Keratinocyte (primary cell): ENCODE results near the gene CCDC3. TPM values are rescaled to one million over a fixed set of nuclear protein-coding genes. Genes with fewer than 3 reads are reported as not detected.

ENCODE experiments used
- DNase-seq: peaks from one replicate; pipeline ENCODE4 v3.0.0-alpha.2; 2011; ENCODE audit warnings: low read depth, missing footprints, low spot score
- FAIRE-seq: peaks from 2 replicates; lab custom pipeline; 2011; peaks lifted over from hg19 to GRCh38; lab: Jason Lieb, UNC
- H2AFZ ChIP-seq: 2 replicates; pipeline ENCODE4 v1.6.0; 2012; ENCODE audit warnings: low read length, control low read depth, inconsistent platforms; ENCODE audit not compliant: control insufficient read depth
- H3K27ac ChIP-seq: 2 replicates; pipeline ENCODE4 v1.5.1; 2011; ENCODE audit warnings: low read length; ENCODE audit not compliant: control insufficient read depth, insufficient read depth
- H3K27me3 ChIP-seq: 3 replicates; pipeline ENCODE4 v1.6.0; 2011; ENCODE audit warnings: low read length; ENCODE audit not compliant: control insufficient read depth, insufficient read depth; ENCODE audit errors: extremely low read depth
- H3K36me3 ChIP-seq, 2 experiments: 2 replicates in 1 of 2; 3 replicates in 1 of 2; pipeline ENCODE4 v1.5.1; 2011; ENCODE audit warnings: low read length in 2 of 2, mild to moderate bottlenecking in 1 of 2; ENCODE audit not compliant: control insufficient read depth in 2 of 2, insufficient read depth in 2 of 2; ENCODE audit errors: extremely low read depth in 1 of 2
- H3K4me1 ChIP-seq: 3 replicates; pipeline ENCODE4 v1.5.1; 2011; ENCODE audit warnings: low read length; ENCODE audit not compliant: control insufficient read depth, insufficient read depth; ENCODE audit errors: extremely low read depth
- H3K4me2 ChIP-seq: 3 replicates; pipeline ENCODE4 v1.6.0; 2011; ENCODE audit warnings: low read depth, low read length; ENCODE audit not compliant: control insufficient read depth, insufficient read depth; ENCODE audit errors: extremely low read depth
- H3K4me3 ChIP-seq, 3 experiments: fragments of 200-600 bp in 1 of 3; sonication (generic) in 1 of 3; 2 replicates in 2 of 3; 3 replicates in 1 of 3; pipeline ENCODE4 v1.5.1; 2011 to 2016; ENCODE audit warnings: low read length in 3 of 3, mild to moderate bottlenecking in 3 of 3, control low read depth in 2 of 3, inconsistent platforms in 1 of 3, low read depth in 1 of 3, mixed read lengths in 1 of 3, mixed run types in 1 of 3, moderate library complexity in 1 of 3; ENCODE audit not compliant: control insufficient read depth in 2 of 3, insufficient read depth in 2 of 3; ENCODE audit errors: extremely low read depth in 1 of 3
- H3K79me2 ChIP-seq: 2 replicates; pipeline ENCODE4 v1.6.0; 2012; ENCODE audit warnings: low read length; ENCODE audit not compliant: control insufficient read depth, insufficient read depth
- H3K9ac ChIP-seq: 3 replicates; pipeline ENCODE4 v1.6.0; 2011; ENCODE audit warnings: low read length; ENCODE audit not compliant: control insufficient read depth, insufficient read depth; ENCODE audit errors: extremely low read depth
- H3K9me1 ChIP-seq: 3 replicates; pipeline ENCODE4 v1.6.0; 2011; ENCODE audit warnings: low read length; ENCODE audit not compliant: control insufficient read depth, insufficient read depth; ENCODE audit errors: extremely low read depth
- H3K9me3 ChIP-seq: 2 replicates; pipeline ENCODE4 v1.5.1; 2012; ENCODE audit warnings: low read depth, low read length; ENCODE audit not compliant: control insufficient read depth
- H4K20me1 ChIP-seq: 3 replicates; pipeline ENCODE4 v1.6.0; 2011; ENCODE audit warnings: low read length; ENCODE audit not compliant: control insufficient read depth, insufficient read depth; ENCODE audit errors: extremely low read depth
- EZH2 ChIP-seq: IDR thresholded peaks from one replicate; pipeline ENCODE4 v1.6.1; 2012; ENCODE audit warnings: inconsistent platforms, mild to moderate bottlenecking, low read length, moderate library complexity
- dilution Hi-C: fragments of 300-500 bp; cut with MboI; formaldehyde crosslinking; loops from one replicate; pipeline ENCODE4 v1.7.0; 2020; ENCODE audit warnings: low sequenced_read_pairs; ENCODE audit not compliant: extremely low pct_ligation_motif_present
- polyA plus RNA-seq, 5 experiments: library from polyadenylated mRNA; depleted of rRNA in 3 of 5; stranded (reverse) in 3 of 5; stranded (forward) in 1 of 5; unstranded in 1 of 5; fragments of >200 nt; gene quantifications; 1 replicate in 1 of 5; 2 replicates in 3 of 5; 3 replicates in 1 of 5; pipeline versions ENCODE4 v1.2.1 to v1.2.3, GENCODE V29; 2011 to 2012; ENCODE audit warnings: missing spikeins in 2 of 5, low read depth in 1 of 5, low replicate concordance in 1 of 5
- TF ChIP-seq, protein P1 (sequence below), 3 experiments: IDR thresholded peaks in 1 of 3; conservative IDR thresholded peaks in 1 of 3; optimal IDR thresholded peaks in 1 of 3; 2 replicates in 2 of 3; 3 replicates in 1 of 3; pipeline versions ENCODE3 to v1.5.1; 2011; ENCODE audit warnings: low read length in 3 of 3, mild to moderate bottlenecking in 3 of 3, moderate library complexity in 2 of 3, control low read depth in 1 of 3, inconsistent platforms in 1 of 3; ENCODE audit not compliant: insufficient read depth in 2 of 3; ENCODE audit errors: extremely low read depth in 1 of 3

CCDC3 gene
- polyA plus RNA-seq, 1 donor (not counting 4 experiments of a cell fraction or from before 2014, with no cell fraction given) = 0.39 TPM

- Histone ChIP-seq H3K9me3 (no peaks in the 10 kb centered on the region), H3K36me3 (no peaks in the 10 kb centered on the region), H3K9ac (no peak overlapping the region), H4K20me1 (no peaks in the 10 kb centered on the region), H3K27me3 (no peaks in the 10 kb centered on the region), H3K4me3 (no peak overlapping the region), H2AFZ (no peak overlapping the region), H3K4me2 (no peak overlapping the region), H3K79me2 (no peaks in the 10 kb centered on the region), H3K9me1 (no peaks in the 10 kb centered on the region), H3K27ac (no peak overlapping the region), H3K4me1 (peaks cover 7% of the 10 kb centered on the region)
- dilution Hi-C loops = no loop called here
- FAIRE-seq (no peak), DNase-seq (no peak)
- no peak for TF ChIP-seq EZH2
- TF ChIP-seq, protein P1, sequence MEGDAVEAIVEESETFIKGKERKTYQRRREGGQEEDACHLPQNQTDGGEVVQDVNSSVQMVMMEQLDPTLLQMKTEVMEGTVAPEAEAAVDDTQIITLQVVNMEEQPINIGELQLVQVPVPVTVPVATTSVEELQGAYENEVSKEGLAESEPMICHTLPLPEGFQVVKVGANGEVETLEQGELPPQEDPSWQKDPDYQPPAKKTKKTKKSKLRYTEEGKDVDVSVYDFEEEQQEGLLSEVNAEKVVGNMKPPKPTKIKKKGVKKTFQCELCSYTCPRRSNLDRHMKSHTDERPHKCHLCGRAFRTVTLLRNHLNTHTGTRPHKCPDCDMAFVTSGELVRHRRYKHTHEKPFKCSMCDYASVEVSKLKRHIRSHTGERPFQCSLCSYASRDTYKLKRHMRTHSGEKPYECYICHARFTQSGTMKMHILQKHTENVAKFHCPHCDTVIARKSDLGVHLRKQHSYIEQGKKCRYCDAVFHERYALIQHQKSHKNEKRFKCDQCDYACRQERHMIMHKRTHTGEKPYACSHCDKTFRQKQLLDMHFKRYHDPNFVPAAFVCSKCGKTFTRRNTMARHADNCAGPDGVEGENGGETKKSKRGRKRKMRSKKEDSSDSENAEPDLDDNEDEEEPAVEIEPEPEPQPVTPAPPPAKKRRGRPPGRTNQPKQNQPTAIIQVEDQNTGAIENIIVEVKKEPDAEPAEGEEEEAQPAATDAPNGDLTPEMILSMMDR (optimal IDR thresholded peaks at IDR 0.05 in 1 of 3, IDR thresholded peaks at IDR 0.05 in 1 of 3, conservative IDR thresholded peaks at IDR 0.05 in 1 of 3; ENCODE audit: extremely low read depth in 1 of 3, insufficient read depth in 2 of 3, low read length in 3 of 3) = no peak
These were observed 22.6 kb downstream of the CCDC3 start for GRCh38 chr10:12978891-12979290.

DNA sequence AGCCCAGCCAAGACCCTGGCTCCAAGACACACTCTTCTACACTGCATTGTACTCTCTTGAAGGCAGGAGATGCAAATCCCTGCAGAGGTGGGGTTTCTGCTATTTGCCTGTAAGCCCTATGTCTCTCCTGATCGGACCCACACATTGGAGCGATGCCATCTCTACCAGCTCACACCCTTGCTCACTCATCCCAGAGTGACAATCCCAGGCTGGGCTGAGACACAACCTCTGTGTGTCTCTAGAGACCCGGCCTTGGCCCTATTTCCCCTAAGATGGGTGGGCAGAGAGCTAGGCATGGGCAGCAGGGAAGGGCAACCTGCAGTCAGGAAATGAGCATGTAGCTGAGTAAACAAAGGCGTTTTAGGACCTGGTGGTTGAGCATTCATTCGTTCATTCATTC, 25.6 kb downstream of the CCDC3 start:
- dilution Hi-C loops = no loop called here
- no peaks in the 10 kb centered on the region for H4K20me1 ChIP-seq
- no peak overlapping the region for H3K27ac ChIP-seq
- no peaks in the 10 kb centered on the region for H3K4me1 ChIP-seq
- H3K9me3 ChIP-seq = no peaks in the 10 kb centered on the region
- FAIRE-seq (no peak), DNase-seq (no peak)
- no peaks in the 10 kb centered on the region for H3K36me3 ChIP-seq
- H3K9ac ChIP-seq = no peak overlapping the region
- H2AFZ ChIP-seq = no peak overlapping the region
- H3K27me3 ChIP-seq = no peaks in the 10 kb centered on the region
- TF ChIP-seq, protein P1 (optimal IDR thresholded peaks at IDR 0.05 in 1 of 3, IDR thresholded peaks at IDR 0.05 in 1 of 3, conservative IDR thresholded peaks at IDR 0.05 in 1 of 3; ENCODE audit: extremely low read depth in 1 of 3, insufficient read depth in 2 of 3, low read length in 3 of 3) = no peak
- TF ChIP-seq EZH2 = no peak
- no peak overlapping the region for H3K4me2 ChIP-seq
- no peaks in the 10 kb centered on the region for H3K9me1 ChIP-seq
- no peak overlapping the region for H3K4me3 ChIP-seq
- H3K79me2 ChIP-seq = no peaks in the 10 kb centered on the region
